ENCODE results near the gene IGBP1.
"Not testable (repeated sequence)": the region's sequence is repeated elsewhere in the genome, so short reads cannot be mapped to it uniquely, and the experiment has no call there.

Gene IGBP1

GRCh38 chrX:70133303-70134115, at the start of gene IGBP1:
Gene IGBP1, plus strand, starts transcription at chrX:70133447. Its CDS starts 501 bp downstream, at chrX:70133948.
- Histone ChIP-seq H3K4me3 (ENCODE audit: low read length in 2 of 2) (peak within 1 kb of the TSS; percentile 86 to 96), H3K9ac (ENCODE audit: low read length in 2 of 2) (peak within 1 kb of the TSS; percentile 79 to 83), H3K36me3 (ENCODE audit: control insufficient read depth in 2 of 2, insufficient read depth in 2 of 2, low read length in 2 of 2) (no peaks in the 10 kb centered on the region), H3K27me3 (ENCODE audit: control insufficient read depth in 1 of 2, insufficient read depth in 2 of 2, low read length in 2 of 2) (peaks cover 0 to 13% of the 10 kb centered on the region in 2 donors), H3K9me3 (ENCODE audit: control insufficient read depth in 2 of 2, low read length in 2 of 2) (no peaks in the 10 kb centered on the region), H3K4me1 (ENCODE audit: control insufficient read depth, insufficient read depth, low read length) (peaks cover 6% of the 10 kb centered on the region), H3K27ac (ENCODE audit: low read length) (peak within 1 kb of the TSS; percentile 69)

GRCh38 chrX:70084592-70085240, 48.5 kb upstream of the IGBP1 start:
- Histone ChIP-seq H3K4me3 (ENCODE audit: low read length in 2 of 2) (no peak overlapping the region), H3K9me3 (ENCODE audit: control insufficient read depth in 2 of 2, low read length in 2 of 2) (peaks cover 0 to 4% of the 10 kb centered on the region in 2 donors), H3K36me3 (ENCODE audit: control insufficient read depth in 2 of 2, insufficient read depth in 2 of 2, low read length in 2 of 2) (no peaks in the 10 kb centered on the region), H3K27me3 (ENCODE audit: control insufficient read depth in 1 of 2, insufficient read depth in 2 of 2, low read length in 2 of 2) (peaks cover 0 to 9% of the 10 kb centered on the region in 2 donors), H3K9ac (ENCODE audit: low read length in 2 of 2) (no peak overlapping the region), H3K4me1 (ENCODE audit: control insufficient read depth, insufficient read depth, low read length) (peaks cover 6% of the 10 kb centered on the region), H3K27ac (ENCODE audit: low read length) (no peak overlapping the region)

DNA sequence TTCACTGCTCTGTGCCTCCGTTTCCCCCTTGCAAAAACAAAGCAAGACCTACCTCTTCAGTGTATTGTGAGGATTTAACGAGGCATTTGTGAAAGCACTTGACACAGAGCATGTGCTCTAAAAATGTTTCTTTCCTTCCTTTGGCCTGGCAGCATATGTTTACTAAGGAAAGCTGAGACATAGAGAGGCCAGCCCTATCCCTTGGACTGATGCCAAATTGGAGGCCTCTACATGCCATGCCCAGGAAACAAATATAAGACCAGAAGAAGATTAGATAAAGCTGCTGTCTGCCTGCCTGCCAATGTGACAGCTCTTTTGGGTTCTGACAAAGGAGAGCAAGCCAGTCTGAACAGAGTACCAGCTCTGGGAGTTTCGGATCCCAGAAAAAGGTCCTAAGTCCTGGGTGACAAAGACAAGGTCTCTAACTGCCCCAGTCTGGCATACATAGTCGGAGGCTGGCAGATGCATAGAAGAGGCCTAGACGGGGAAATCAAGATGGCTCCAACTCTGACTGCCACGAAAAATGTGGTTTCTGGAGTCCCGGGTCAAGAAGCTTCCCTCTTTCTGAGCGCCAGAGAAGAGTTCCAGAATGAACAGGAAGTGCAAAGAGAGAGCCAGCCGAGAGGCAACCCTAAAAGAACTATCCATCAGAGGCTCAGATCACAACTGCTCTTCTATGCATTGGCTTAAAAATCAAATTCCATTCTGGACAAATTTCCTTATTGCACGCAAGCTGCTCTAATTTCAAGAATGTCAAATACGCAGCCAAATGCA, 45.2 kb upstream of the IGBP1 start:
- H3K4me1 ChIP-seq (ENCODE audit: control insufficient read depth, insufficient read depth, low read length) = peaks cover 6% of the 10 kb centered on the region
- H3K27ac ChIP-seq (ENCODE audit: low read length) = no peak overlapping the region
- H3K4me3 ChIP-seq (ENCODE audit: low read length in 2 of 2) = no peak overlapping the region
- H3K9ac ChIP-seq (ENCODE audit: low read length in 2 of 2) = no peak overlapping the region
- H3K27me3 ChIP-seq (ENCODE audit: control insufficient read depth in 1 of 2, insufficient read depth in 2 of 2, low read length in 2 of 2) = peaks cover 0 to 18% of the 10 kb centered on the region in 2 donors
- no peaks in the 10 kb centered on the region for H3K36me3 ChIP-seq (ENCODE audit: control insufficient read depth in 2 of 2, insufficient read depth in 2 of 2, low read length in 2 of 2)
- H3K9me3 ChIP-seq (ENCODE audit: control insufficient read depth in 2 of 2, low read length in 2 of 2) = no peaks in the 10 kb centered on the region

DNA sequence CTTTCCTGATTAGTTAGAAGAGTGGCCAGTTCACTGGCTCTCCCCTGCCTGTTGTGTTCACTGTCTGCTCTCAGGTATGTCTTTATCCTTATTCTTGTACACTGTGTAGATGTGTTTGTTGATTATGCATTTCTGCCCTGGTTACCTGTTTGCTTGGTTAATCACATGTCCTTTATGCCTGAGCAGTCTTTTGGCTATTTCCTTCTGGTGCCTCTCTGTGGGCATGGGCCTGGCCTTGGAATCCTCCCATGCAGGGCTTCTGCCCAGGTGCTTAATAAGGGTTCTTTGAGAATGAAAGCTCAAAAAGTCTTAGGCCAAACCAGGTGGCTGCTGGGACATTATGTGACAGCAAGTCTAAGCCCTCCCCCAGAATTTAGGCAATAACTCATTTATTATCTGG, 44.5 kb upstream of the IGBP1 start:
- H3K4me1 ChIP-seq (ENCODE audit: control insufficient read depth, insufficient read depth, low read length) = peaks cover 6% of the 10 kb centered on the region
- H3K9ac ChIP-seq (ENCODE audit: low read length in 2 of 2) = no peak overlapping the region
- no peaks in the 10 kb centered on the region for H3K36me3 ChIP-seq (ENCODE audit: control insufficient read depth in 2 of 2, insufficient read depth in 2 of 2, low read length in 2 of 2)
- peaks cover 0 to 20% of the 10 kb centered on the region in 2 donors for H3K27me3 ChIP-seq (ENCODE audit: control insufficient read depth in 1 of 2, insufficient read depth in 2 of 2, low read length in 2 of 2)
- no peak overlapping the region for H3K4me3 ChIP-seq (ENCODE audit: low read length in 2 of 2)
- H3K27ac ChIP-seq (ENCODE audit: low read length) = no peak overlapping the region
- H3K9me3 ChIP-seq (ENCODE audit: control insufficient read depth in 2 of 2, low read length in 2 of 2) = no peaks in the 10 kb centered on the region

GRCh38 chrX:70089604-70090297, 43.5 kb upstream of the IGBP1 start:
- no peak overlapping the region for H3K27ac ChIP-seq (ENCODE audit: low read length)
- H3K4me1 ChIP-seq (ENCODE audit: control insufficient read depth, insufficient read depth, low read length) = peaks cover 4% of the 10 kb centered on the region
- no peak overlapping the region for H3K4me3 ChIP-seq (ENCODE audit: low read length in 2 of 2)
- no peaks in the 10 kb centered on the region for H3K9me3 ChIP-seq (ENCODE audit: control insufficient read depth in 2 of 2, low read length in 2 of 2)
- no peaks in the 10 kb centered on the region for H3K36me3 ChIP-seq (ENCODE audit: control insufficient read depth in 2 of 2, insufficient read depth in 2 of 2, low read length in 2 of 2)
- no peak overlapping the region for H3K9ac ChIP-seq (ENCODE audit: low read length in 2 of 2)
- peaks cover 0 to 20% of the 10 kb centered on the region in 2 donors for H3K27me3 ChIP-seq (ENCODE audit: control insufficient read depth in 1 of 2, insufficient read depth in 2 of 2, low read length in 2 of 2)

DNA sequence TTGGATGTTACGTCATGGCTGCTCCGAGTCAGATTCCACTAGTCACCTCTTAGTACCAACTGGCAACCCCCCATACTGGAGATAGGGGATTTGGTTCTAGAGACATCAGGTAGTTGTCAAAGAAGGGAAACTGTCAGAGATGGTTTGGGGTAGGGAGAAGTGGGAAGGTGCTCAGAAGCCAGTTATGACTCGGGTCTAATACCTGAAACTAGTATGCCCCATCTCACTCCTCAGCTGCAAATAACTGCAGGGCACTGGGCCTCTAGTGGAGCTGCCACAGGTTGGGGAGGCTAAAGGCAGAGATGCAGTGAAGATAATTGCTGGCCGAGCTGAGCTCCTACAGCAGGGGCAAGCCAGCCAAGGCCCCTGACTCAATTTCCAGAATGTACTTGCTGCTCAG, 41.0 kb upstream of the IGBP1 start:
- H3K36me3 ChIP-seq (ENCODE audit: control insufficient read depth in 2 of 2, insufficient read depth in 2 of 2, low read length in 2 of 2) = no peaks in the 10 kb centered on the region

DNA sequence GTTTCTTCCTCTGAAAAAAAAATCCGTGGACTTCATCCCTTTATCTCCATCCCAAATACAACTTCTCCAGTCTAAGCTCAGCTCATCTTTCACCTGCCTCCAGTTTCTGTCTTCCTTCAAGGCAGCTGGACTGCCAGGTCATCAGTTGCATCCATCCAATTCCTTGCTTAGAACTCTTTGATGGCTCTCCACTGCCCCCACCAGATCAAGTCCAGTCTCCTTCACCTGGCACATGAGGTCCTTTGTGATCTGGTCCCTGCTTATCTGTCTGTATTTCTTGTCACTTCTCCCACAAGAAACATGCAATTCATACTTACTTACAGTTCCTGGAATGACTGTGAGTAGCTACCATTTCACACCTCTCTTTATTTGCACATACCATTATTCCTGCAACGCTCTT, 37.2 kb upstream of the IGBP1 start:
- Histone ChIP-seq H3K4me1 (ENCODE audit: control insufficient read depth, insufficient read depth, low read length) (no peaks in the 10 kb centered on the region), H3K27ac (ENCODE audit: low read length) (no peak overlapping the region), H3K27me3 (ENCODE audit: control insufficient read depth in 1 of 2, insufficient read depth in 2 of 2, low read length in 2 of 2) (peaks cover 0 to 18% of the 10 kb centered on the region in 2 donors), H3K36me3 (ENCODE audit: control insufficient read depth in 2 of 2, insufficient read depth in 2 of 2, low read length in 2 of 2) (no peaks in the 10 kb centered on the region), H3K4me3 (ENCODE audit: low read length in 2 of 2) (no peak overlapping the region), H3K9me3 (ENCODE audit: control insufficient read depth in 2 of 2, low read length in 2 of 2) (no peaks in the 10 kb centered on the region), H3K9ac (ENCODE audit: low read length in 2 of 2) (no peak overlapping the region)

More for the DNA sequence above, 41.0 kb upstream of the IGBP1 start:
- H3K4me3 ChIP-seq (ENCODE audit: low read length in 2 of 2) = no peak overlapping the region
- no peaks in the 10 kb centered on the region for H3K9me3 ChIP-seq (ENCODE audit: control insufficient read depth in 2 of 2, low read length in 2 of 2)
- peaks cover 4% of the 10 kb centered on the region for H3K4me1 ChIP-seq (ENCODE audit: control insufficient read depth, insufficient read depth, low read length)
- no peak overlapping the region for H3K9ac ChIP-seq (ENCODE audit: low read length in 2 of 2)
- no peak overlapping the region for H3K27ac ChIP-seq (ENCODE audit: low read length)
- peaks cover 0 to 20% of the 10 kb centered on the region in 2 donors for H3K27me3 ChIP-seq (ENCODE audit: control insufficient read depth in 1 of 2, insufficient read depth in 2 of 2, low read length in 2 of 2)

GRCh38 chrX:70105229-70105628, 28.0 kb upstream of the IGBP1 start:
- Histone ChIP-seq H3K9me3 (ENCODE audit: control insufficient read depth in 2 of 2, low read length in 2 of 2) (no peaks in the 10 kb centered on the region), H3K4me3 (ENCODE audit: low read length in 2 of 2) (no peak overlapping the region), H3K9ac (ENCODE audit: low read length in 2 of 2) (no peak overlapping the region), H3K27ac (ENCODE audit: low read length) (no peak overlapping the region), H3K4me1 (ENCODE audit: control insufficient read depth, insufficient read depth, low read length) (no peaks in the 10 kb centered on the region), H3K36me3 (ENCODE audit: control insufficient read depth in 2 of 2, insufficient read depth in 2 of 2, low read length in 2 of 2) (no peaks in the 10 kb centered on the region), H3K27me3 (ENCODE audit: control insufficient read depth in 1 of 2, insufficient read depth in 2 of 2, low read length in 2 of 2) (peaks cover 0 to 2% of the 10 kb centered on the region in 2 donors)

GRCh38 chrX:70111436-70112026, 21.7 kb upstream of the IGBP1 start:
- H3K4me3 ChIP-seq (ENCODE audit: low read length in 2 of 2); H3K9me3 ChIP-seq (ENCODE audit: control insufficient read depth in 2 of 2, low read length in 2 of 2); H3K9ac ChIP-seq (ENCODE audit: low read length in 2 of 2); H3K4me1 ChIP-seq (ENCODE audit: control insufficient read depth, insufficient read depth, low read length); H3K36me3 ChIP-seq (ENCODE audit: control insufficient read depth in 2 of 2, insufficient read depth in 2 of 2, low read length in 2 of 2); H3K27ac ChIP-seq (ENCODE audit: low read length); H3K27me3 ChIP-seq (ENCODE audit: control insufficient read depth in 1 of 2, insufficient read depth in 2 of 2, low read length in 2 of 2): not testable (repeated sequence)

DNA sequence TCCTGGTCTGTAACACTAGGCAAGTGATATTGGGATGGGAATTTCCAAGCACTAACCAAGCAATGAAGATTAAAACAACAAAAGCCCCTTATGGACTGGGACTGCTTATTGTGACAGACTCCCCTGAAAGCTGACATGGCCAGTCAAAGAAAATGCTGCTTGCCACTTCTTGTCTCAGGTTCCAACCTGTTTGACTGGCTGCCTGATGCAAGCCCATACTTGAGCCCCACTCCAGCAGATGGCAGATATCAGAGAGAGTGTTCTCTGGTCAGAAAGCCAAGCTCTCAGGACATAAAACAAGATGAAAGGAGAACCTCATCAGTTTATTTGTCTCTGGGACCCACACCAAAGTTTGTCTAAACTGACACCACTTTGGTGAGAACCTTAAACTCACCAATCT, 15.5 kb upstream of the IGBP1 start:
- Histone ChIP-seq H3K27ac (ENCODE audit: low read length) (no peak overlapping the region), H3K9ac (ENCODE audit: low read length in 2 of 2) (no peak overlapping the region), H3K9me3 (ENCODE audit: control insufficient read depth in 2 of 2, low read length in 2 of 2) (peaks cover 0 to 4% of the 10 kb centered on the region in 2 donors), H3K27me3 (ENCODE audit: control insufficient read depth in 1 of 2, insufficient read depth in 2 of 2, low read length in 2 of 2) (peaks cover 0 to 2% of the 10 kb centered on the region in 2 donors), H3K4me1 (ENCODE audit: control insufficient read depth, insufficient read depth, low read length) (no peaks in the 10 kb centered on the region), H3K4me3 (ENCODE audit: low read length in 2 of 2) (no peak overlapping the region), H3K36me3 (ENCODE audit: control insufficient read depth in 2 of 2, insufficient read depth in 2 of 2, low read length in 2 of 2) (no peaks in the 10 kb centered on the region)

All from stomach smooth muscle (tissue), 2 donors.